Fibroblast of the aortic adventitia (primary cell): Measurements from ENCODE around the gene EXOC3. TPM values are rescaled to one million over a fixed set of nuclear protein-coding genes. Genes with fewer than 3 reads are reported as not detected.
A peak's percentile ranks its signal among the peaks of the same experiment; 100 is the strongest.

Experiments
- DNase-seq: peaks from one replicate; pipeline ENCODE4 v3.0.0-alpha.2; 2010; ENCODE audit warnings: low read depth
- H3K4me3 ChIP-seq: 2 replicates; pipeline ENCODE4 v1.5.1; 2011; ENCODE audit warnings: low read depth, mild to moderate bottlenecking, control low read depth, low read length, moderate library complexity
- CTCF ChIP-seq: IDR thresholded peaks from 2 replicates; pipeline ENCODE4 v1.5.1; 2011; ENCODE audit warnings: mild to moderate bottlenecking, low read length, control low read depth, inconsistent platforms; ENCODE audit not compliant: insufficient read depth
- total RNA-seq: library from RNA; depleted of rRNA; stranded (reverse); fragments of >200 nt; gene quantifications from 2 replicates; pipeline ENCODE4 v1.2.3, GENCODE V29; 2012; ENCODE audit warnings: low replicate concordance

The EXOC3 gene
- total RNA-seq, 1 donor = 39.8 TPM

DNA sequence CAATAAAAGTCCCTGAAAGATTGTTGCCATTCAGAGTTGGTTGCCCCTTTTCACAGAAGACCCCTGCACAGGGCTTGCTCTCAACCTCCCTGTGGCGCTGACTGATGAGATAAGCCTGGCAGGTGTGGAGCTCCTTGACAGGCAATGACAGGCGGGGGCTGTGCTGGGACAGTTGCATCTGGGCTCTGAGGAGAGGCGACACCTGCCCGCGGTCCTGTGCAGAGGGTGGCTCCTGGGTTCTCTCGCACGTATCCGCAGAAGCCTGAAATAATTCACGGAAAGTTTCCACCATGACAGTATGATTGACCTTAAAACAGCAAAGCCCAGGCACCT, 19.8 kb upstream of the EXOC3 start:
- no peak for DNase-seq
- no peak for TF ChIP-seq CTCF
- no peak overlapping the region for H3K4me3 ChIP-seq

DNA sequence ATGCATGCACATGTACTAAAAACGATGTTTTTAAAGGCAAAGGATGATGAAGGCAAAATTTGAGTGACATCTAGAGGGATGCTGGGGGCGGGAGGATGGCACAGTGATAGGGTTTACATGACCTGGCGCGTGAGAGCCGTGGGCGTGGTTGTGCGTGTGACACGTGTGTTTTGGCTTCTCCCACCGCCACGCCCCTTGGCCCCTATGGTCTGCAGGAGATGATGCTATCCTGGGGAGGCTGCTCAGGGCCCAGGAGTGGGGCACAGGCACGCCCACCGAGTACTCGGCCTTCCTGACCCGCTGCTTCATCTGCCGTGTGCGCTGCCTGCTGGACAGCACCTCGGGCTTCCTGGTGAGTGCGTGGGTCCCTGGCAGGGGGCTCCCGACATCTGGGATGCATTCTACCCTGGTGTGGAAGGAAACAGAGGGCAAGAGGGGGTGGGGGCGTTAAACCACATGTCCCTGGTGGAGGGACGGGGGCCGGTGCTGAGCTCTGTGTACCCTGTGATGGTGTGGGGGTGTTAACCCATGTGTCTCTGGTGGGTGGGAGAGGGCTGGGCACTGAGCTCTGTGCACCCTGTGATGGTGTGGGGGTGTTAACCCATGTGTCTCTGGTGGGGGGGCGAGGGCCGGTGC, 19.2 kb upstream of the EXOC3 start:
- no peak for TF ChIP-seq CTCF
- H3K4me3 ChIP-seq = no peak overlapping the region
- no peak for DNase-seq

DNA sequence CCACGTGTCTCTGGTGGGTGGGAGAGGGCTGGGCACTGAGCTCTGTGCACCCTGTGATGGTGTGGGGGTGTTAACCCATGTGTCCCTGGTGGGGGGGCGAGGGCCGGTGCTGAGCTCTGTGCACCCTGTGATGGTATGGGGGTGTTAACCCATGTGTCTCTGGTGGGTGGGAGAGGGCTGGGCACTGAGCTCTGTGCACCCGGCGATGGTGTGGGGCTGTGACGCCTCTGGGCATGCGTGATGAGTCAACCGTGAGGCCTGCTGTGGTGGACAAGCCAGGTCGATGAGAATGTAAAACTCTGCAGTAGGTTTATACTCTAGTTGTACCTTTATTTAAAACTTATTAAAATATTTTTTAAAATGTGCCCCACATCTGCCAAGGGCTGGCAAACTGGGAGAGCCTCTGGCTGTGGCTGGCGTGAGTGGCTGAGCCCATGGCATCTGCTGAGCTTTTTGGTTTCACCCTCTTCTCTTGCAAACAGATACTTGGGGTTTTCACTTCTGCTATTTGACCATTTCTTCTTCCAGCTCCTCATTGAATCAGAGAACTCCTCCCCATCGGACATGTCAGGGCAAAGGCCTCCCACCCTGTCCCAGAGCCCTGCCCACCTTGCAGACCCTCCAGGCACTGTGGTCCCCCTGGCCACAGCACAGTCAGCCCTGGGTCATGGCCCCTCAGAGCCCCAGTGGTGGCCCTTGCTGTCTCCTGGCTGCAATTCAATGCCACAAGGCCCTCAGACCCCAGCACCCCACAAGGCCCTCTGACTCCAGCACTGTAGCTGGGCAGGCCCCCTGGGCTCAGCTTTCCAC, 18.5 kb upstream of the EXOC3 start:
- TF ChIP-seq CTCF = no peak
- no peak for DNase-seq
- H3K4me3 ChIP-seq = no peak overlapping the region

DNA sequence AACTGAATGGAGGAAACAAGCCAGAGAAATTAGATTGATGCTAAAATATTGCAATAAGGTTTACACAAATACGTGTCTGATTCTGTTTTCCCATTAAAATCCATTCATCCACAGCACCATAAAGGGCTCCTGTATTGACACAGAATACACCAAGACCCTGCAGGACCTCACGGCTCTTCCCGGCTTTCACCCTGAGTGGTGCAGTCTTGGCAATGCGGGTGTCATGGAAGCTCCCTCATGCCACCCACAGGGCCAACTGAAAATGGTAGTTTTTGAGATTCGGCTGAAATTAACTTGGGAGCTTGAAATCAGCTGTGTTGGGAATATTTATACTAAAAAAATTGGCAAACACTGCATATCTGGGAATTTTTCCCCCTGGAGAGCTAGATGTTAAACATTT, 17.3 kb upstream of the EXOC3 start:
- TF ChIP-seq CTCF = peak; percentile 36
- H3K4me3 ChIP-seq = no peak overlapping the region
- peak; percentile 50 for DNase-seq

DNA sequence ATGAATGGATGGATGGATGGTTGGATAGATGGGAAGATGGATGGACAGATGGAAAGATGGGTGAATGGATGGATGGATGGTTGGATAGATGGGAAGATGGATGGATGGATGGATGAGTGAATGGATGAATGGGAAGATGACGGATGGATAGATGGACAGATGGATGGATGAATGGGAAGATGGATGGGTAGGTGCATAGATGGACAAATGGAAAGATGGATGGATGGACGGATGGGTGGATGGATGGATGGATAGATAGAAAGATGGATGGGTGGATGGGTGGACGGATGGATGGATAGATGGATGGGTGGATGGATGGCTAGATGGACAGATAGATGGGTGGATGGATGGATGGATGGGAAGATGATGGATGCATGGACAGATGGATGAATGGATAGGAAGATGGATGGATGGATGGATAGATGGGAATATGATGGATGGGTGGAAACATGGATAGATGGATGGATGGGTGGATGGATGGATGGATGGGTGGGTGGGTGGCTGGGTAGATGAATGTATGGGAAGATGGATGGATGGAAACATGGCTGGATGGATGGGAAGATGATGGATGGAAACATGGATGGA, 16.5 kb upstream of the EXOC3 start:
- H3K4me3 ChIP-seq = no peak overlapping the region
- no peak for DNase-seq
- TF ChIP-seq CTCF = no peak

GRCh38 chr5:427415-428087, 15.4 kb upstream of the EXOC3 start:
- TF ChIP-seq CTCF = no peak
- H3K4me3 ChIP-seq = no peak overlapping the region
- DNase-seq = no peak
